Epithelial cell of proximal tubule (primary cell): ENCODE data around the gene THY1. TPM values are rescaled to one million over a fixed set of nuclear protein-coding genes. Genes with fewer than 3 reads are reported as not detected.

ENCODE experiments used
- DNase-seq: peaks from one replicate; pipeline ENCODE4 v3.0.0-alpha.2; 2011; ENCODE audit warnings: low read depth
- H3K4me3 ChIP-seq: 2 replicates; pipeline ENCODE4 v1.5.1; 2011; ENCODE audit warnings: low read depth, mild to moderate bottlenecking, low read length
- CTCF ChIP-seq: conservative IDR thresholded peaks from 2 replicates; pipeline ENCODE4 v1.5.1; 2012; ENCODE audit warnings: low read depth, mild to moderate bottlenecking, low read length
- total RNA-seq: library from RNA; depleted of rRNA; stranded (reverse); fragments of >200 nt; gene quantifications from 2 replicates; pipeline ENCODE4 v1.2.3, GENCODE V29; 2015

The THY1 gene
- total RNA-seq, 1 donor from 2014 or later = 9.0 TPM

GRCh38 chr11:119404872-119405271 is 18.1 kb downstream of the THY1 start:
- no peak for DNase-seq
- TF ChIP-seq CTCF = no peak

GRCh38 chr11:119403021-119403420 is 20.0 kb downstream of the THY1 start:
- no peak for DNase-seq
- no peak overlapping the region for H3K4me3 ChIP-seq
- TF ChIP-seq CTCF = no peak

More at GRCh38 chr11:119404872-119405271, 18.1 kb downstream of the THY1 start:
- H3K4me3 ChIP-seq = no peak overlapping the region

GRCh38 chr11:119402470-119402869 is 20.5 kb downstream of the THY1 start:
- no peak for DNase-seq
- no peak overlapping the region for H3K4me3 ChIP-seq
- TF ChIP-seq CTCF = no peak

GRCh38 chr11:119400860-119401259 is 22.1 kb downstream of the THY1 start:
- TF ChIP-seq CTCF = no peak
- DNase-seq = no peak
- no peak overlapping the region for H3K4me3 ChIP-seq

- no peak overlapping the region for H3K4me3 ChIP-seq
- no peak for TF ChIP-seq CTCF
- no peak for DNase-seq
Measured at GRCh38 chr11:119397740-119398139, 25.2 kb downstream of the THY1 start.

- DNase-seq = no peak
- no peak for TF ChIP-seq CTCF
- H3K4me3 ChIP-seq = no peak overlapping the region
Measured at GRCh38 chr11:119396835-119397234, 26.1 kb downstream of the THY1 start.

- no peak for TF ChIP-seq CTCF
- H3K4me3 ChIP-seq = no peak overlapping the region
- DNase-seq = no peak
Measured at GRCh38 chr11:119391275-119391674, 31.7 kb downstream of the THY1 start.
